ENCODE measurements around the gene MTRF1.
"Not testable (repeated sequence)": the region's sequence is repeated elsewhere in the genome, so short reads cannot be mapped to it uniquely, and the experiment has no call there.

MTRF1 gene

DNA sequence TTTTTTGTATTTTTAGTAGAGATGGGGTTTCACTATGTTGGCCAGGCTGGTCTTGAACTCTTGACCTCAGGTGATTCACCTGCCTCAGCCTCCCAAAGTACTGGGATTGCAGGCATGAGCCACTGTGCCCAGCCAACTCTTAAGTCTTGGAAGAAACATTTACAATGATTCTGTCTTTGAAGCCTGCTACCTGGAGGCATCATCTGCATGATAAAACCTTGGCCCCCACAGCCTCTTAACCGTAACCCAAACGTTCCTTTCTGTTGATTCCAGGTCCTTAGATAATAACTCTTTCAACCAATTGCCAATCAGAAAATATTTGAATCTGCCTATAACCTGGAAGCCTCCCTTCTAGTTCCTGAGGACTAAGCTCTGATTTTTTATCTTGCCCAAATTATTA lies 15.8 kb upstream of the MTRF1 start:
- DNase-seq = not testable (repeated sequence)

- no peak for DNase-seq
Measured at GRCh38 chr13:41276824-41277223, 13.4 kb upstream of the MTRF1 start.

GRCh38 chr13:41274881-41275280 lies 11.5 kb upstream of the MTRF1 start:
- DNase-seq = no peak

DNA sequence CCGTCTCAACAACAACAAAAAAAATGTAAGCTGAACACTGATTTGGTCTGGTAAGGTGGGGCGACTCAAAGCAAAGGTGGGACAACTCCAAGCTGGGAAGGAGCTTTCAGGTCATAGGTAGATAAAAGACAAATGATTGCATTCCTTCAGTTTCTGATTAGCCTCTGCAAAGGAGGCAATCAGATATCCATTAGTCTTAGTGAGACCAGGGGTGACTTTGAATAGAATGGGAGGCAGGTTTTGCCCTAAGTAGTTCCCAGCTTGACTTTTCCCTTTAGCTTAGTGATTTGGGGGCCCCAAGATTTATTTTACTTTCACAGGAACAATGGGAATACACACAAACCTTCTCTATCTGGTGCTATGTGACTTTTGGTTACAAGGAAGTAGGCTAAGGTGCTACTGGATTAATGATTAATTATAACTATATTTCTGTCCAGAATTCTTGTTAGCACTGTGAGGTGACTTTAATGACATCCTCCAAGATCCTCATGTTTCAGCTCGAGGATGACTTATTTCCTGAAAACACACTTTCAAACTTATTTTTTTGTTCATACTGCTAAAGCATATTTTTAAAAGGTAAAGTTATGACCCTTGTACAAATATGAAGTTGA lies 10.6 kb upstream of the MTRF1 start:
- DNase-seq = no peak

GRCh38 chr13:41271456-41272285 lies 8.3 kb upstream of the MTRF1 start:
- DNase-seq = no peak

DNA sequence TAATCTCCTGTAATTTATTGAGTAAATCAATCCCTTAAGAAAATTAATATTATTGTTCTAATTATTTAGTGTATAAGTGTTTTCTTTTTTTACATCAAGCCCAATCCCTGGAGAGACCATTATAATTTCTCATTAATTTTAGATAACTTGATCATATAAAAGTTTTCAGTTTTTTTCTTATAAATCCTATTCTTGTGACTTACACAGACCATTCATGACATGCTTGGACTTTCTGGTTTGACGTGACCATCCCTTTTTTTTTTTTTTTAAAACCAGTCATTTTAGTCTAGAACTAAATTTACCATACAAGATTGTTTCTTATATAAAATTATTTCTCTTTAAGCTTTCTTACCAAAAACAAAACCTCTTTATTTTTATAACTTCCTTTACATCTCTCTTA lies 5.4 kb upstream of the MTRF1 start:
- no peak for DNase-seq

GRCh38 chr13:41267106-41267505 lies 3.7 kb upstream of the MTRF1 start:
- DNase-seq = no peak

- no peak for DNase-seq
Measured at GRCh38 chr13:41259875-41260501, 3.4 kb downstream of the MTRF1 start.

- DNase-seq = no peak
Measured at GRCh38 chr13:41257535-41257934, 5.8 kb downstream of the MTRF1 start.

- no peak for DNase-seq
Measured at GRCh38 chr13:41254902-41255301, 8.5 kb downstream of the MTRF1 start.

GRCh38 chr13:41250993-41251392 lies 12.4 kb downstream of the MTRF1 start:
- DNase-seq = no peak

- DNase-seq = no peak
Measured at GRCh38 chr13:41246969-41247680, 16.3 kb downstream of the MTRF1 start.

- no peak for DNase-seq
Measured at GRCh38 chr13:41244556-41244955, 18.8 kb downstream of the MTRF1 start.

- DNase-seq = no peak
Measured at GRCh38 chr13:41241626-41242025, 21.8 kb downstream of the MTRF1 start.

- no peak for DNase-seq
Measured at GRCh38 chr13:41236369-41236768, 27.0 kb downstream of the MTRF1 start.

DNA sequence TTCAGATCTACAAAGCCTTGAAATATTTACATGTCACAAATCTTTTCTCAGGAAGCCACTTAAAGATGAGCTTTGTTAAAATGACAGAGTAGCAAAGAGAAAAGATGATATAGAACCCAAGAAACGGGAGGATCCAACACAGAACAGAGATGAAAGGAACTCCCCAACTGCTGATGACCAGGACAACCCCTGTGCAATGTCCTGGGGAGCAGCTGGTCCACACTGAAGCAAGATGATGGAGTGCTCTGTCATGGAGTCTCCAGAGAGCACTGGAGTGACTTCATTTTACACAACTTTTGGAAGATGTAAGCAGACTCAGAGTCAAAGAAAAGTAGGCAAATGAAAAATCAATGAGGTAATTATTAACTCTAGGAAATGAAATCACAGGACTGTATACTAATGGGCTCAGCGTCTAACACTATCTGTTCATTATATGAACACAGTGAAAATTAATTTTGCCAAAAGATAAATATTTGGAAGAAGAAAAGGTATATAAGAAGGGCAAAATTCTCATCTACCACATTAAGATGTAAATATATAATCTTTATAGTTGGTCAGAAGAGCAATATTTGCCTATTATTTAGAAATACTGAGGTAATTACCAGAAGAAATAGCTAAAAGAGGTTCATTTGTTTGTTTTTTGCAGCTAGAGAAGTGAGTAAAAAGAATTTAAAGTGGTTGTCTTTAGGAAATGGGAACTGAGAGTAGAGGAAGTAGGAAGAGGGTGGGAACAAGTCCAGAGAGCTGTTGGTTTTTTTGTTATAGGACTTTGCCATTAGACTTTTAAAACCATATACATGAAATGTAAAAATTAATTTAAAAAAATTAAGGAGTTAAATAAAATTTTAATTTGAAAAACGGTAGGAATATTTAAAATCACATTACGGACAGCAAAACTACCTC lies 30.5 kb downstream of the MTRF1 start:
- no peak for DNase-seq

DNA sequence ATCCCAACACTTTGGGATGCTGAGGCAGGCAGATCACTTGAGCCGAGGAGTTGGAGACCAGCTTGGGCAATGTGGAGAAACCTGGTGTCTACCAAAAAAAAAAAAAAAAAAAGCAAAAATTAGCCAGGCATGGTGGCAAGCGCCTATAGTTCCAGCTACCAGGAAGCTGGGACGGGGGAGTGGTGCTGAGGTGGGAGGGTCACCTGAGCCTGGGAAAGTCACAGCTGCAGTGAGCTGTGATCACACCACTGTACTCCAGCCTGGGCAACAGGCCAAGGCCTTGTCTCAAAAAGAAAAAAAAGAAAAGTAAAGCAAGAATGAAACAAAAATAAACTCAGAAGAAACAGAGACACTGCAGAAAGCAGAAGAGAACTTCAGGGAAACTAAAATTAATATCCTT lies 31.6 kb downstream of the MTRF1 start:
- peak; percentile 53 for DNase-seq

- DNase-seq = no peak
Measured at GRCh38 chr13:41231025-41231677, 32.2 kb downstream of the MTRF1 start.

DNA sequence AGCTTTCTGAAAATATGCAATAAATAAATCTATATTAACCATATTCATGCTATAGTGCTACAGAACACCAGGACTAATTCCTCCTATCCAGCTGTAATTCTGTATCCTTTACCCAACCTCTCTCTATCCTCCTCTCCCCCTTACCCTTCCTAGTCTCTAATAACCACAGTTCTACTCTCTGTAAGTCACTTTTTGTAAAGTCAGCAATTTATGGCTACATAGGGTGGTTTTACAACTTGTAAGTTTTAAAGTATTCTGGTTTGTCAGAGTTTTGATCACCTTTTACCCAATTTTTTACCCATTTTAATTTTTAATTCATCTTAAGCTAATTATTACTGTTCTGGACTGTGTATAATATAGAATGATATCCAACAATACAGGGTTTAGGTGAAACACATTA lies 34.0 kb downstream of the MTRF1 start:
- DNase-seq = no peak

- no peak for DNase-seq
Measured at GRCh38 chr13:41224113-41225110, 39.0 kb downstream of the MTRF1 start.
